Ovary (tissue), 10 donors: Measurements from ENCODE around the gene RIC8B. TPM values are rescaled to one million over a fixed set of nuclear protein-coding genes. Genes with fewer than 3 reads are reported as not detected.
"Not testable (repeated sequence)": the region's sequence is repeated elsewhere in the genome, so short reads cannot be mapped to it uniquely, and the experiment has no call there.

ENCODE experiments used
- DNase-seq, 5 donors: peaks; one replicate each; pipeline ENCODE4 v3.0.0-alpha.2; 2019 to 2020
- H3K27ac ChIP-seq, 2 donors: fragments of 200-600 bp; one replicate each; pipeline versions ENCODE4 v1.5.1 to v1.8.0; 2019 to 2022
- H3K27me3 ChIP-seq: fragments of 200-600 bp; one replicate; pipeline ENCODE4 v1.8.0; 2022
- H3K36me3 ChIP-seq: fragments of 200-600 bp; sonication (generic); one replicate; pipeline ENCODE4 v1.5.1; 2019
- H3K4me1 ChIP-seq: one replicate; pipeline ENCODE4 v1.8.1; 2013; ENCODE audit warnings: mild to moderate bottlenecking, moderate library complexity; ENCODE audit not compliant: insufficient read depth
- H3K4me3 ChIP-seq: fragments of 200-600 bp; sonication (generic); one replicate; pipeline ENCODE4 v1.5.1; 2017
- H3K9me3 ChIP-seq, 2 donors: fragments of 200-600 bp in 1 of 2; sonication (generic) in 1 of 2; one replicate each; pipeline versions ENCODE4 v1.5.1 to v1.8.1; 2013 to 2019; ENCODE audit warnings: mild to moderate bottlenecking in 1 of 2, moderate library complexity in 1 of 2
- CTCF ChIP-seq, 3 donors: fragments of 450-650 bp in 2 of 3; fragments of 200-600 bp in 1 of 3; IDR thresholded peaks; one replicate each; pipeline versions ENCODE4 v1.5.1 to v1.8.0; 2016 to 2022; ENCODE audit warnings: antibody characterized with exemption in 3 of 3, mild to moderate bottlenecking in 1 of 3
- EP300 ChIP-seq: sonication (generic); formaldehyde crosslinking; IDR thresholded peaks from one replicate; pipeline ENCODE4 v1.6.1; 2017; ENCODE audit warnings: antibody characterized with exemption
- POLR2A ChIP-seq: fragments of 450-650 bp; IDR thresholded peaks from one replicate; pipeline ENCODE4 v1.6.1; 2017; ENCODE audit warnings: antibody characterized with exemption, mild to moderate bottlenecking, moderate library complexity
- whole genome bisulfite sequencing, 3 donors: extraction: QIAGEN DNeasy Blood & Tissue Kit in 1 of 3; methylation state at CpG; one replicate each; pipeline versions ENCODE4 v1.1.5 to v1.1.7; 2013 to 2017; 5-methylcytosine and 5-hydroxymethylcytosine counted together
- intact Hi-C, 4 donors: fragments of 100-400 bp; cut with DNase I; formaldehyde crosslinking; loops; one replicate each; pipeline versions ENCODE4 v1.11.0 to v1.15.1; 2022 to 2023
- long read RNA-seq, 3 donors: library from polyadenylated mRNA in 2 of 3; unstranded in 2 of 3; transcript quantifications; one replicate each; pipeline ENCODE4 v2.0.0 and lab custom pipeline, GENCODE V29; 2021 to 2026
- polyA plus RNA-seq, 2 donors: library from polyadenylated mRNA; stranded (reverse); fragments of 200-250 nt in 1 of 2; fragments of 350-450 nt in 1 of 2; fragmentation: Illumina TruSeq in 1 of 2; extraction: RNeasy Lipid Tissue Mini Kit (QIAGEN cat#74804) in 1 of 2; gene quantifications; one replicate each; pipeline ENCODE4 v1.2.3, GENCODE V29; 2013 to 2014
- total RNA-seq, 7 donors: library from RNA; depleted of rRNA in 2 of 7; stranded (reverse); fragments of >200 nt in 2 of 7; fragmentation: NEBNext Ultra II Directional in 3 of 7; extraction: Animal tissue kit (Norgen Biotek cat#: 25700) in 3 of 7; gene quantifications; one replicate each; pipeline versions ENCODE4 v1.1.0 to v1.2.4, GENCODE V29; 2016 to 2023
- donor health status: DM: no; HTN: no; CAD: no; lungs with moderate emphysema.
- donor health status: DM: no; HTN: no; CAD: no.
- donor health status: Bipolar disorder and iron deficiency.
- donor health status: DM: yes; HTN: yes; CAD: no.
- donor health status: DM: no; HTN: no; CAD: no.
- donor health status: DM: yes; HTN: yes; CAD: no.

RIC8B gene
- 10 to 100 TPM in 6 of 7 donors, 1 to 10 TPM in 1; 8.3 to 26.7 (median 16.8) TPM for total RNA-seq
- 10 to 100 TPM in 1 of 2 donors, 1 to 10 TPM in 1; 6.9 to 16.0 TPM for polyA plus RNA-seq
- long read RNA-seq, donor 1, transcript RIC8B-205 (9 exons, 2,134 nt) = major isoform, 5 of 21 reads
- long read RNA-seq, donor 1, partial matches to known transcripts = 13 of 21 reads
- long read RNA-seq, donor 1, other reads (novel, unspliced or antisense) = 3 of 21 reads
- long read RNA-seq, donor 2, partial matches to known transcripts = 12 of 12 reads
- long read RNA-seq, donor 2, other reads (novel, unspliced or antisense) = 0 of 12 reads
- long read RNA-seq, donor 3, full-length matches to known transcripts = 16 of 25 reads
- long read RNA-seq, donor 3, partial matches to known transcripts = 4 of 25 reads
- long read RNA-seq, donor 3, other reads (novel, unspliced or antisense) = 5 of 25 reads

- peak; percentile 86 for TF ChIP-seq POLR2A
- TF ChIP-seq CTCF (IDR thresholded peaks at IDR 0.05) = no peak
- peak; percentile 15 for TF ChIP-seq EP300
- no peaks in the 10 kb centered on the region for H3K9me3 ChIP-seq
- WGBS, 3 donors = 0% methylated on average over 64 to 66 of the region's 66 CpGs
- intact Hi-C loops = no loop called here
- H3K4me3 ChIP-seq = peak within 1 kb of the TSS; percentile 97
- peak; percentile 96 to 98 (median 97) for DNase-seq
- peak within 1 kb of the TSS; percentile 91 to 97 for H3K27ac ChIP-seq
- H3K27me3 ChIP-seq = no peaks in the 10 kb centered on the region
- no peaks in the 10 kb centered on the region for H3K36me3 ChIP-seq
- peaks cover 7% of the 10 kb centered on the region for H3K4me1 ChIP-seq
These were observed at the start of gene RIC8B for GRCh38 chr12:106774005-106774807. Gene RIC8B (plus strand): TSS chr12:106774682. CDS start chr12:106774746, 64 bp downstream.

- H3K27ac ChIP-seq = no peak overlapping the region
- H3K9me3 ChIP-seq = no peaks in the 10 kb centered on the region
- intact Hi-C loops = no loop called here
- TF ChIP-seq CTCF (IDR thresholded peaks at IDR 0.05) = no peak
- TF ChIP-seq EP300 = no peak
- no peak for TF ChIP-seq POLR2A
- H3K27me3 ChIP-seq = no peaks in the 10 kb centered on the region
- no peak for DNase-seq
- H3K4me3 ChIP-seq = no peak overlapping the region
- no peaks in the 10 kb centered on the region for H3K36me3 ChIP-seq
- WGBS, 3 donors = 83 to 89% (median 87%) methylated on average over 6 of the region's 6 CpGs
- no peaks in the 10 kb centered on the region for H3K4me1 ChIP-seq
These were observed 49.5 kb upstream of the RIC8B start for GRCh38 chr12:106724934-106725333.

- H3K4me3 ChIP-seq, H3K27me3 ChIP-seq, H3K27ac ChIP-seq, H3K36me3 ChIP-seq, intact Hi-C loops, DNase-seq, H3K4me1 ChIP-seq, H3K9me3 ChIP-seq: not testable (repeated sequence)
- WGBS, 3 donors = 82 to 88% (median 87%) methylated on average over 5 of the region's 5 CpGs
These were observed 47.8 kb upstream of the RIC8B start for GRCh38 chr12:106726603-106727202.

- no peaks in the 10 kb centered on the region for H3K9me3 ChIP-seq
- H3K27ac ChIP-seq = no peak overlapping the region
- WGBS, 3 donors = 88 to 100% (median 99%) methylated on average over 1 of the region's 1 CpG
- H3K4me1 ChIP-seq = no peaks in the 10 kb centered on the region
- H3K4me3 ChIP-seq = no peak overlapping the region
- TF ChIP-seq POLR2A (no peak), EP300 (no peak), CTCF (IDR thresholded peaks at IDR 0.05) (no peak)
- no peaks in the 10 kb centered on the region for H3K27me3 ChIP-seq
- no peak for DNase-seq
- intact Hi-C loops = no loop called here
- H3K36me3 ChIP-seq = no peaks in the 10 kb centered on the region
These were observed 44.9 kb upstream of the RIC8B start for GRCh38 chr12:106729611-106730010.
